IMR-90 (cell line): ENCODE measurements around the gene SUV39H1.

Experiments
- BHLHE40 ChIP-seq: fragments of 150-350 bp; IDR thresholded peaks from 2 replicates; pipeline ENCODE4 v1.6.1; 2016; ENCODE audit warnings: mild to moderate bottlenecking, low read depth, low read length
- CEBPB ChIP-seq: IDR thresholded peaks from 2 replicates; pipeline ENCODE4 v1.6.1; 2012; ENCODE audit warnings: low read depth, low read length, improper control_type of control experiment
- CHD1 ChIP-seq: IDR thresholded peaks from 2 replicates; pipeline ENCODE4 v1.6.1; 2012; ENCODE audit warnings: low read depth, low read length, improper control_type of control experiment
- FOS ChIP-seq: fragments of 150-350 bp; IDR thresholded peaks from 2 replicates; pipeline ENCODE4 v1.6.1; 2016; ENCODE audit warnings: low read depth, low read length
- MAZ ChIP-seq: IDR thresholded peaks from 2 replicates; pipeline ENCODE4 v1.6.1; 2012; ENCODE audit warnings: low read depth, mild to moderate bottlenecking, low read length, improper control_type of control experiment, moderate library complexity, borderline replicate concordance
- MXI1 ChIP-seq: IDR thresholded peaks from 2 replicates; pipeline ENCODE4 v1.6.1; 2012; ENCODE audit warnings: low read depth, mild to moderate bottlenecking, low read length, moderate library complexity, borderline replicate concordance
- POLR2A ChIP-seq: IDR thresholded peaks from 2 replicates; pipeline ENCODE4 v1.6.1; 2012; ENCODE audit warnings: mild to moderate bottlenecking, low read depth, low read length
- RAD21 ChIP-seq: IDR thresholded peaks from 2 replicates; pipeline ENCODE4 v1.6.1; 2012; ENCODE audit warnings: low read length, improper control_type of control experiment
- RCOR1 ChIP-seq: IDR thresholded peaks from 2 replicates; pipeline ENCODE4 v1.6.1; 2012; ENCODE audit warnings: mild to moderate bottlenecking, low read length, improper control_type of control experiment; ENCODE audit not compliant: insufficient replicate concordance
- RFX5 ChIP-seq: IDR thresholded peaks from 2 replicates; pipeline ENCODE4 v1.8.0; 2012; ENCODE audit warnings: low read depth, mild to moderate bottlenecking, low read length, moderate library complexity
- SMC3 ChIP-seq: fragments of 150-350 bp; IDR thresholded peaks from 2 replicates; pipeline ENCODE4 v1.6.1; 2016; ENCODE audit warnings: low read depth, mild to moderate bottlenecking, antibody characterized with exemption, low read length, moderate library complexity
- TF ChIP-seq, protein P1 (sequence below): conservative IDR thresholded peaks from 2 replicates; pipeline ENCODE4 v1.5.1; 2012; ENCODE audit warnings: mild to moderate bottlenecking, low read depth, low read length, improper control_type of control experiment
- TF ChIP-seq, protein P2 (sequence below): fragments of 150-350 bp; IDR thresholded peaks from 2 replicates; pipeline ENCODE4 v1.6.1; 2017; ENCODE audit warnings: mild to moderate bottlenecking, antibody characterized with exemption, low read length, low read depth
- TF ChIP-seq, protein P3 (sequence below): fragments of 150-350 bp; IDR thresholded peaks from 2 replicates; pipeline ENCODE4 v1.6.1; 2016; ENCODE audit warnings: low read depth, mild to moderate bottlenecking, low read length, moderate library complexity, borderline replicate concordance

DNA sequence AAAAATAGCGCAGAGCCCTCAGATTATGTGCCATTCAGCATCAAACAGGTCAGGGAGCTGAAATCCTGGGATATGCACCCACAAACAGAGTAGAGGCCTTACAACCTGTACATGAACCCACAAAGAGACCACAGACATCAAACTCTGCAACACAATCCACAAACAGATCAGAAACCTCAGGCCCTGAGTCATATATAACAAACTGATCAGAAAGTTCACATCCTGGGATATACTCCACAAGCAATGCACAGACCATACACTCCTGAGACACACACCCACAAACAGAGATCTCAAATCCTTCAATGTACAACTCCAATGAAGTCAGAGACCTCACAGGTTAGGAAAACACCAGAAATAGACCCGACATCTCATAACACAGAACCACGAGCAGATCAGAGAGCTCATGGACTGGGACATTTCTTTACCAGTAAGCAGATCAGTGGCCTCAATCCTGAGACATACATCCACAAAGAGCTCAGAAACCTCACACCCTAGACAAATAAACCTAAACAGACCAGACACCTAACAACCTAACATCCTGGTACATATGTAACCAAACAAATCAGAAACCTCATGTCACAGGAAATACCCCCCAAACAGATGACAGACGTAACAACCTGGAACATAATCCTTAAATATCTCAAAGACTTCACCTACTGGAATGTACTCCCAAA, 24.2 kb downstream of the SUV39H1 start:
- TF ChIP-seq POLR2A: no peak
- TF ChIP-seq, protein P1, sequence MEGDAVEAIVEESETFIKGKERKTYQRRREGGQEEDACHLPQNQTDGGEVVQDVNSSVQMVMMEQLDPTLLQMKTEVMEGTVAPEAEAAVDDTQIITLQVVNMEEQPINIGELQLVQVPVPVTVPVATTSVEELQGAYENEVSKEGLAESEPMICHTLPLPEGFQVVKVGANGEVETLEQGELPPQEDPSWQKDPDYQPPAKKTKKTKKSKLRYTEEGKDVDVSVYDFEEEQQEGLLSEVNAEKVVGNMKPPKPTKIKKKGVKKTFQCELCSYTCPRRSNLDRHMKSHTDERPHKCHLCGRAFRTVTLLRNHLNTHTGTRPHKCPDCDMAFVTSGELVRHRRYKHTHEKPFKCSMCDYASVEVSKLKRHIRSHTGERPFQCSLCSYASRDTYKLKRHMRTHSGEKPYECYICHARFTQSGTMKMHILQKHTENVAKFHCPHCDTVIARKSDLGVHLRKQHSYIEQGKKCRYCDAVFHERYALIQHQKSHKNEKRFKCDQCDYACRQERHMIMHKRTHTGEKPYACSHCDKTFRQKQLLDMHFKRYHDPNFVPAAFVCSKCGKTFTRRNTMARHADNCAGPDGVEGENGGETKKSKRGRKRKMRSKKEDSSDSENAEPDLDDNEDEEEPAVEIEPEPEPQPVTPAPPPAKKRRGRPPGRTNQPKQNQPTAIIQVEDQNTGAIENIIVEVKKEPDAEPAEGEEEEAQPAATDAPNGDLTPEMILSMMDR: no peak
- no peak for TF ChIP-seq RCOR1
- no peak for TF ChIP-seq SMC3
- no peak for TF ChIP-seq FOS
- no peak for TF ChIP-seq BHLHE40
- TF ChIP-seq RAD21: no peak
- no peak for TF ChIP-seq CEBPB
- TF ChIP-seq CHD1: no peak
- TF ChIP-seq, protein P2, sequence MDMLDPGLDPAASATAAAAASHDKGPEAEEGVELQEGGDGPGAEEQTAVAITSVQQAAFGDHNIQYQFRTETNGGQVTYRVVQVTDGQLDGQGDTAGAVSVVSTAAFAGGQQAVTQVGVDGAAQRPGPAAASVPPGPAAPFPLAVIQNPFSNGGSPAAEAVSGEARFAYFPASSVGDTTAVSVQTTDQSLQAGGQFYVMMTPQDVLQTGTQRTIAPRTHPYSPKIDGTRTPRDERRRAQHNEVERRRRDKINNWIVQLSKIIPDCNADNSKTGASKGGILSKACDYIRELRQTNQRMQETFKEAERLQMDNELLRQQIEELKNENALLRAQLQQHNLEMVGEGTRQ: no peak
- TF ChIP-seq MXI1: no peak
- TF ChIP-seq, protein P3, sequence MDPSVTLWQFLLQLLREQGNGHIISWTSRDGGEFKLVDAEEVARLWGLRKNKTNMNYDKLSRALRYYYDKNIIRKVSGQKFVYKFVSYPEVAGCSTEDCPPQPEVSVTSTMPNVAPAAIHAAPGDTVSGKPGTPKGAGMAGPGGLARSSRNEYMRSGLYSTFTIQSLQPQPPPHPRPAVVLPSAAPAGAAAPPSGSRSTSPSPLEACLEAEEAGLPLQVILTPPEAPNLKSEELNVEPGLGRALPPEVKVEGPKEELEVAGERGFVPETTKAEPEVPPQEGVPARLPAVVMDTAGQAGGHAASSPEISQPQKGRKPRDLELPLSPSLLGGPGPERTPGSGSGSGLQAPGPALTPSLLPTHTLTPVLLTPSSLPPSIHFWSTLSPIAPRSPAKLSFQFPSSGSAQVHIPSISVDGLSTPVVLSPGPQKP: no peak
- TF ChIP-seq RFX5: no peak
- no peak for TF ChIP-seq MAZ
